AG09319 (cell line): ENCODE data around the gene OR10H5.
"Not testable (repeated sequence)": the region's sequence is repeated elsewhere in the genome, so short reads cannot be mapped to it uniquely, and the experiment has no call there.

ENCODE experiments used
- DNase-seq: peaks from one replicate; pipeline ENCODE4 v3.0.0-alpha.2; 2010; ENCODE audit warnings: low read depth; ENCODE audit errors: extremely low read depth
- CTCF ChIP-seq: IDR thresholded peaks from 2 replicates; pipeline ENCODE4 v1.5.1; 2011; ENCODE audit warnings: low read depth, mild to moderate bottlenecking, inconsistent platforms, low read length, moderate library complexity

OR10H5 gene

GRCh38 chr19:15788594-15789270 is 1.3 kb downstream of the OR10H5 start:
- no peak for DNase-seq
- TF ChIP-seq CTCF, result no peak

- no peak for DNase-seq
- no peak for TF ChIP-seq CTCF
Measured at GRCh38 chr19:15790096-15790495, 2.6 kb downstream of the OR10H5 start.

- not testable (repeated sequence) for DNase-seq
Measured at GRCh38 chr19:15794279-15794678, 6.8 kb downstream of the OR10H5 start.

- TF ChIP-seq CTCF, result no peak
- DNase-seq, result no peak
Measured at GRCh38 chr19:15810335-15810734, 22.9 kb downstream of the OR10H5 start.

DNA sequence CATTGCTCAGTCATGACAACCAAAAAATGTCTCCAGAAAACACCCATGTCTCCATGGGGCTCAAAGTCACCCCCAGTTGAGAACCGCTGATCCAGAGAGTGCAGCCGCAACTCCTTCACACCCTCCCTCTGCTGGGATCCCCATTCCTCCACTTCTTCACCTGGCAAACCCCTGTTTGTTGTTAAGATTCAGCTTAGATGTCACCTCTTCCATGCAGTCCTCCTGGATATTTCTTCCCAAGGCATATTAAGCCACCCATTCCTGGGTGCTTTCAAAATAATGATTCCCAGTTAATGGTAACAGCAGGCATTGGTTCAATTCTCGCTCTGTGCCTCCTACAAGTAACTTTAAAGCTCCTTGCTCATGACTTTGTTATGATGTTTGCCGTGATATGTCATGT is 24.0 kb downstream of the OR10H5 start:
- no peak for DNase-seq
- no peak for TF ChIP-seq CTCF

GRCh38 chr19:15812060-15812722 is 24.7 kb downstream of the OR10H5 start:
- TF ChIP-seq CTCF, result no peak
- no peak for DNase-seq

DNA sequence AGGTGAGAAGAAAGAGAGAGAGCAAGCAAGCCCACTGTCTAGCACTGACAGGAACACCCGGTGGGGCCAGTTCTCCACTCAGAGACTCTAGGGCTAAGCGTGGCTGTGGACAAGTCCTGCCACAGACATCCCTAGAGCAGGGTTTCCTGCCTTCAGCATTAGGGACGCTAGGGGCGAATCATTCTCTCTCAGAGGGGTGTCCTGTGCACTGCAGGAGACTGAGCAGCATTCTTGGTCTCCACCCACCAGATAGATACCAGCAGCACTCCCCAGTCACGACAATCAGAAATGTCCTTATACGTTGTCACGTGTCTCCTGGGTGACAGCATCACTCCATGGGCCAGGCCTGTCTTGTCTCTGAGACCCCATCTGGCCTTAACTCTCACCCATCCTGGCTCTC is 26.5 kb downstream of the OR10H5 start:
- no peak for TF ChIP-seq CTCF
- no peak for DNase-seq

GRCh38 chr19:15815306-15815705 is 27.8 kb downstream of the OR10H5 start, which contains the start of gene OR10H1:
Gene OR10H1, minus strand, starts transcription at chr19:15815664. Its CDS starts 7,627 bp downstream, at chr19:15808037.
- TF ChIP-seq CTCF, result no peak
- DNase-seq, result no peak
